Vagina (tissue), 2 donors: Measurements from ENCODE around the gene JADE2. TPM values are rescaled to one million over a fixed set of nuclear protein-coding genes. Genes with fewer than 3 reads are reported as not detected.

ENCODE experiments used
- DNase-seq, 2 donors: peaks; one replicate each; pipeline ENCODE4 v3.0.0-alpha.2; 2017; ENCODE audit errors: extremely low spot score in 2 of 2
- H3K27ac ChIP-seq: fragments of 200-600 bp; sonication (generic); one replicate; pipeline ENCODE4 v1.5.1; 2019
- H3K27me3 ChIP-seq: fragments of 200-600 bp; sonication (generic); one replicate; pipeline ENCODE4 v1.5.1; 2019
- H3K36me3 ChIP-seq, 2 donors: fragments of 200-600 bp; sonication (generic); one replicate each; pipeline ENCODE4 v1.5.1; 2017 to 2019
- H3K4me1 ChIP-seq: fragments of 200-600 bp; sonication (generic); one replicate; pipeline ENCODE4 v1.5.1; 2019
- H3K4me3 ChIP-seq, 2 donors: fragments of 200-600 bp; sonication (generic); 1 replicate in 1 of 2; 2 replicates in 1 of 2; pipeline ENCODE4 v1.5.1; 2016 to 2019
- H3K9me3 ChIP-seq: fragments of 200-600 bp; sonication (generic); one replicate; pipeline ENCODE4 v1.5.1; 2019
- POLR2A ChIP-seq, 2 donors: fragments of 450-650 bp; IDR thresholded peaks; one replicate each; pipeline ENCODE4 v1.6.1; 2017; ENCODE audit warnings: antibody characterized with exemption in 2 of 2, mild to moderate bottlenecking in 2 of 2, moderate library complexity in 2 of 2
- POLR2AphosphoS5 ChIP-seq, 2 donors: sonication (generic); formaldehyde crosslinking; IDR thresholded peaks; one replicate each; pipeline ENCODE4 v1.9.0; 2017; ENCODE audit warnings: antibody characterized with exemption in 2 of 2, mild to moderate bottlenecking in 2 of 2, low read depth in 1 of 2; ENCODE audit not compliant: insufficient read depth in 1 of 2
- intact Hi-C: fragments of 100-400 bp; cut with DNase I; formaldehyde crosslinking; loops from one replicate; pipeline ENCODE4 v1.15.1; 2023
- total RNA-seq: library from RNA; depleted of rRNA; stranded (reverse); fragments of >200 nt; gene quantifications from one replicate; pipeline ENCODE4 v1.2.3, GENCODE V29; 2016
- TF ChIP-seq, protein P1 (sequence below), 3 experiments: fragments of 450-650 bp in 2 of 3; fragments of 200-600 bp in 1 of 3; sonication (generic) in 1 of 3; IDR thresholded peaks; one replicate each; pipeline ENCODE4 v1.5.1; 2017 to 2019; ENCODE audit warnings: antibody characterized with exemption in 3 of 3, mild to moderate bottlenecking in 2 of 3, moderate library complexity in 2 of 3

Gene JADE2
- total RNA-seq, 1 donor from 2014 or later: 35.4 TPM

- no peak for DNase-seq
- TF ChIP-seq, protein P1, sequence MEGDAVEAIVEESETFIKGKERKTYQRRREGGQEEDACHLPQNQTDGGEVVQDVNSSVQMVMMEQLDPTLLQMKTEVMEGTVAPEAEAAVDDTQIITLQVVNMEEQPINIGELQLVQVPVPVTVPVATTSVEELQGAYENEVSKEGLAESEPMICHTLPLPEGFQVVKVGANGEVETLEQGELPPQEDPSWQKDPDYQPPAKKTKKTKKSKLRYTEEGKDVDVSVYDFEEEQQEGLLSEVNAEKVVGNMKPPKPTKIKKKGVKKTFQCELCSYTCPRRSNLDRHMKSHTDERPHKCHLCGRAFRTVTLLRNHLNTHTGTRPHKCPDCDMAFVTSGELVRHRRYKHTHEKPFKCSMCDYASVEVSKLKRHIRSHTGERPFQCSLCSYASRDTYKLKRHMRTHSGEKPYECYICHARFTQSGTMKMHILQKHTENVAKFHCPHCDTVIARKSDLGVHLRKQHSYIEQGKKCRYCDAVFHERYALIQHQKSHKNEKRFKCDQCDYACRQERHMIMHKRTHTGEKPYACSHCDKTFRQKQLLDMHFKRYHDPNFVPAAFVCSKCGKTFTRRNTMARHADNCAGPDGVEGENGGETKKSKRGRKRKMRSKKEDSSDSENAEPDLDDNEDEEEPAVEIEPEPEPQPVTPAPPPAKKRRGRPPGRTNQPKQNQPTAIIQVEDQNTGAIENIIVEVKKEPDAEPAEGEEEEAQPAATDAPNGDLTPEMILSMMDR (IDR thresholded peaks at IDR 0.05): no peak
- intact Hi-C loops: no loop called here
- Histone ChIP-seq H3K36me3 (no peaks in the 10 kb centered on the region), H3K27me3 (no peaks in the 10 kb centered on the region), H3K27ac (peak overlapping the region; percentile 65), H3K9me3 (no peaks in the 10 kb centered on the region), H3K4me1 (peaks cover 35% of the 10 kb centered on the region), H3K4me3 (no peak overlapping the region)
Observed at GRCh38 chr5:134503937-134504437, 21.5 kb upstream of the JADE2 start.

- Histone ChIP-seq H3K4me1 (peaks cover 35% of the 10 kb centered on the region), H3K4me3 (no peak overlapping the region), H3K27ac (no peak overlapping the region), H3K27me3 (no peaks in the 10 kb centered on the region), H3K9me3 (no peaks in the 10 kb centered on the region), H3K36me3 (no peaks in the 10 kb centered on the region)
- TF ChIP-seq POLR2AphosphoS5 (IDR thresholded peaks at IDR 0.05; ENCODE audit: insufficient read depth in 1 of 2, low read depth in 1 of 2) (no peak), POLR2A (IDR thresholded peaks at IDR 0.05) (no peak)
- TF ChIP-seq, protein P1 (IDR thresholded peaks at IDR 0.05): no peak
- no peak for DNase-seq
- intact Hi-C loops: no loop called here
Observed at GRCh38 chr5:134504629-134505300, 20.7 kb upstream of the JADE2 start.

DNA sequence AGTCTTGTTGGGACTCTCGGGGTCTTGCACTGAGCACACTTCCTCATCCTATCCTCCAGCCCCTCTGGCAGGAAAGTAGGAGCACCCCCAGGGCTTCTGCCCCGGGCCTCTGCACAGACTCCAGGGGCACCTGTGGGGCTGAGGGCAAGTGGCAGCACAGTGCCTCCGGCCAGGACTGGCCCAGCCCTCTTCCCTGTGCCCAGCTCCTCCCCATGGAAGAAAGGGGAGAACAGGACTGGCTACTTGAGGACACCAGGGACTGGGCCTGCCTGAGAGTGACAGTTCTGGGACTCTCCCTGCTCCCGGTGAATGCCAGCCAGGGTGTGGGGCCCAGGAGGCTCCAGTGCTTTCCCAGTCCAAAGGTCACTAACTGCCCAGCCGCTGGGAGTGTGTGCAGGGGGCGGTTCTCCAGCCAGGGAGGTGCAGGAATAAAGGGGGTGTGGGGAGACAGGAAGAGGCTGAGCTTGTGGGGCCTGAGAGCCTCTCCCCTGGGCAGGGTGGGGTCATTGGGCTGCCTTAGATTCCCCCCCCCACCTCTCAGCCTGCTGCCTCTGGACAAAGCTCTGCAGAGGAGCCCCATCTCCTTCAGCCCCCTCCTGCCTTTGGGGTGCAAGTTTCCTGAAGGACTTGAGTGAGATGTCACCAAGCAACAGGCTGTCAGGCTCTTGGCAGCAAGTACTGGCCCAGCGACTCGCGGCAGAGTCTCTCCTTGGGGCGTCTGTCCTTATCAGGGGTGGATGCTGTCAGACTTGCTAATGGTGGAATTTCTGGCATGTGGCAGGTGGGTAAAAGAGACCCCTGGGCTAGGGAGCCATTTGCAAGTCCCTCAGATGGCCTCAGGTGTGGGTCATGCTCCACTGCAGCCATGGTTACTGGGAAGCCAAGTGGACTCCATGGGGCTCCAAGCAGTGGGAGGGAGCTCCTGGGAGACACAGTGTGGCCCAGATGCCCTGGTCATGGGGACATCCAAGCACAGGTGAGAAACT, 19.1 kb upstream of the JADE2 start:
- intact Hi-C loops: no loop called here
- H3K9me3 ChIP-seq: no peaks in the 10 kb centered on the region
- TF ChIP-seq, protein P1 (IDR thresholded peaks at IDR 0.05): no peak
- peak in 1 of 2 donors; percentile 24 for TF ChIP-seq POLR2AphosphoS5 (IDR thresholded peaks at IDR 0.05; ENCODE audit: insufficient read depth in 1 of 2, low read depth in 1 of 2)
- no peaks in the 10 kb centered on the region for H3K36me3 ChIP-seq
- H3K4me3 ChIP-seq: peak overlapping the region; percentile 14 to 16
- H3K27ac ChIP-seq: no peak overlapping the region
- peaks cover 41% of the 10 kb centered on the region for H3K4me1 ChIP-seq
- H3K27me3 ChIP-seq: no peaks in the 10 kb centered on the region
- DNase-seq: no peak

DNA sequence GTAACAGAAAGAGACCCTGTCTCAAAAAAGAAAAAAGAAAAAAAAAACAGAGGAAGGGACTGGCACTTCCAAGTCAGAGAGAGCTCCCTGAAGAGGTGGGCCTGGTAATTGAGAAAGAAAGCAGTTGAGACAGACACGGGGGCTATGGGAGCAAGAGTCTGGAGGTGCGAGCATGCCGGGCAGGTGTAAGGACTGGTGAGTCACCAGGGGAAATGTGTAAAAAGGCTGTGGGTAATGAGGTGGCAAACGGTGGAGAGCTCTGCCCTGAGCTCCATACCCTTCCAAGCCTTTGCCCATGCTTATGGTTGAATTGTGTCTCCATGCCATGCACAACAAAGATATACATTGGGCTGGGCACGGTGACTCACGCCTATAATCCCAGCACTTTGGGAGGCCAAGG, 18.0 kb upstream of the JADE2 start:
- Histone ChIP-seq H3K27me3 (no peaks in the 10 kb centered on the region), H3K36me3 (no peaks in the 10 kb centered on the region), H3K4me3 (no peak overlapping the region), H3K27ac (no peak overlapping the region), H3K4me1 (peaks cover 52% of the 10 kb centered on the region), H3K9me3 (no peaks in the 10 kb centered on the region)
- TF ChIP-seq POLR2AphosphoS5 (IDR thresholded peaks at IDR 0.05; ENCODE audit: insufficient read depth in 1 of 2, low read depth in 1 of 2) (no peak), POLR2A (IDR thresholded peaks at IDR 0.05) (no peak)
- TF ChIP-seq, protein P1 (IDR thresholded peaks at IDR 0.05): no peak
- intact Hi-C loops: no loop called here
- DNase-seq: no peak
